GM13977 (cell line): ENCODE measurements around the gene HCN4.

ENCODE experiments used
- DNase-seq: peaks from one replicate; pipeline ENCODE4 v3.0.0; 2012; ENCODE audit warnings: low spot score
- CTCF ChIP-seq: IDR thresholded peaks from 2 replicates; pipeline ENCODE4 v1.5.1; 2012; ENCODE audit warnings: mild to moderate bottlenecking, control low read depth; ENCODE audit not compliant: insufficient read depth; ENCODE audit errors: extremely low read depth, missing control alignments
- in situ Hi-C: fragments of 300-500 bp; cut with MboI; formaldehyde crosslinking; loops from one replicate; pipeline ENCODE4 v1.12.0; 2022; ENCODE audit warnings: low sequenced_read_pairs, low pct_unique_long_range_greater_than_20kb, mixed read lengths, inconsistent platforms; ENCODE audit not compliant: unreplicated experiment

Gene HCN4

GRCh38 chr15:73353734-73354133 is 15.0 kb downstream of the HCN4 start:
- in situ Hi-C loops = no loop called here
- no peak for DNase-seq
- no peak for TF ChIP-seq CTCF

- DNase-seq = no peak
- TF ChIP-seq CTCF = no peak
- in situ Hi-C loops = no loop called here
These were observed 16.7 kb downstream of the HCN4 start for GRCh38 chr15:73352082-73352481.

GRCh38 chr15:73349191-73349590 is 19.6 kb downstream of the HCN4 start:
- no peak for DNase-seq
- no peak for TF ChIP-seq CTCF
- in situ Hi-C loops = no loop called here

- in situ Hi-C loops = no loop called here
- peak; percentile 70 for DNase-seq
These were observed 21.9 kb downstream of the HCN4 start for GRCh38 chr15:73346735-73347312.

GRCh38 chr15:73345658-73346057 is 23.1 kb downstream of the HCN4 start:
- in situ Hi-C loops = no loop called here
- no peak for DNase-seq

More at GRCh38 chr15:73346735-73347312, 21.9 kb downstream of the HCN4 start:
- TF ChIP-seq CTCF = no peak

GRCh38 chr15:73344056-73344455 is 24.7 kb downstream of the HCN4 start:
- no peak for TF ChIP-seq CTCF
- in situ Hi-C loops = no loop called here
- DNase-seq = no peak

More at GRCh38 chr15:73345658-73346057, 23.1 kb downstream of the HCN4 start:
- TF ChIP-seq CTCF = no peak

GRCh38 chr15:73341886-73342600 is 26.7 kb downstream of the HCN4 start:
- in situ Hi-C loops = no loop called here
- DNase-seq = no peak
- TF ChIP-seq CTCF = no peak
